DMS153 treated with DMSO at 0.1 percent for 48 hours (cell line): ENCODE measurements around the gene DNAJC30.
A peak's percentile ranks its signal among the peaks of the same experiment; 100 is the strongest.

Experiments
- DNase-seq: peaks from one replicate; lab custom pipeline; 2025; ENCODE audit not compliant: unreplicated experiment; lab: John Stamatoyannopoulos, UW

DNAJC30 gene

GRCh38 chr7:73708961-73709549 lies 25.8 kb upstream of the DNAJC30 start:
- DNase-seq = no peak

- DNase-seq = peak; percentile 53
These were observed 23.9 kb upstream of the DNAJC30 start for GRCh38 chr7:73707045-73707631.

GRCh38 chr7:73706126-73707044 lies 23.1 kb upstream of the DNAJC30 start:
- DNase-seq = no peak

GRCh38 chr7:73705551-73705920 lies 22.3 kb upstream of the DNAJC30 start:
- DNase-seq = no peak

GRCh38 chr7:73704640-73705550 lies 21.6 kb upstream of the DNAJC30 start:
- DNase-seq = no peak

GRCh38 chr7:73703757-73704639 lies 20.7 kb upstream of the DNAJC30 start:
- no peak for DNase-seq

GRCh38 chr7:73703225-73703624 lies 20.0 kb upstream of the DNAJC30 start:
- no peak for DNase-seq

- DNase-seq = no peak
These were observed 19.4 kb upstream of the DNAJC30 start for GRCh38 chr7:73702665-73703064.

GRCh38 chr7:73702226-73702625 lies 19.0 kb upstream of the DNAJC30 start:
- no peak for DNase-seq

- no peak for DNase-seq
These were observed 18.2 kb upstream of the DNAJC30 start for GRCh38 chr7:73701357-73701995.

GRCh38 chr7:73700581-73701134 lies 17.4 kb upstream of the DNAJC30 start:
- no peak for DNase-seq

GRCh38 chr7:73700069-73700423 lies 16.8 kb upstream of the DNAJC30 start:
- no peak for DNase-seq

GRCh38 chr7:73699370-73700068 lies 16.3 kb upstream of the DNAJC30 start:
- DNase-seq = no peak

- no peak for DNase-seq
These were observed 15.2 kb upstream of the DNAJC30 start for GRCh38 chr7:73698410-73698809.

GRCh38 chr7:73696372-73696771 lies 13.1 kb upstream of the DNAJC30 start:
- DNase-seq = no peak

GRCh38 chr7:73690646-73691045 lies 7.4 kb upstream of the DNAJC30 start:
- no peak for DNase-seq

- no peak for DNase-seq
These were observed 5.0 kb upstream of the DNAJC30 start for GRCh38 chr7:73688288-73688687.

GRCh38 chr7:73685311-73685710 lies 2.1 kb upstream of the DNAJC30 start:
- DNase-seq = no peak
